DND-41 (cell line): Measurements from ENCODE around the gene NR5A2.

ENCODE experiments used
- CTCF ChIP-seq: IDR thresholded peaks from 2 replicates; pipeline ENCODE4 v1.5.1; 2012; ENCODE audit warnings: borderline replicate concordance, low read length, moderate library complexity, mild to moderate bottlenecking; ENCODE audit not compliant: poor library complexity, severe bottlenecking; ENCODE audit errors: extremely low read depth
- EZH2 ChIP-seq: IDR thresholded peaks from 3 replicates; pipeline ENCODE4 v1.6.1; 2012; ENCODE audit warnings: borderline replicate concordance, low read depth, mild to moderate bottlenecking, moderate library complexity, low read length, inconsistent platforms; ENCODE audit not compliant: severe bottlenecking

- no peak for TF ChIP-seq EZH2
- TF ChIP-seq CTCF, result no peak
Measured at GRCh38 chr1:200150006-200150405, 122.5 kb downstream of the NR5A2 start.
